ENCODE measurements around the gene PPARA.
"Not testable (repeated sequence)": the region's sequence is repeated elsewhere in the genome, so short reads cannot be mapped to it uniquely, and the experiment has no call there.

The PPARA gene

DNA sequence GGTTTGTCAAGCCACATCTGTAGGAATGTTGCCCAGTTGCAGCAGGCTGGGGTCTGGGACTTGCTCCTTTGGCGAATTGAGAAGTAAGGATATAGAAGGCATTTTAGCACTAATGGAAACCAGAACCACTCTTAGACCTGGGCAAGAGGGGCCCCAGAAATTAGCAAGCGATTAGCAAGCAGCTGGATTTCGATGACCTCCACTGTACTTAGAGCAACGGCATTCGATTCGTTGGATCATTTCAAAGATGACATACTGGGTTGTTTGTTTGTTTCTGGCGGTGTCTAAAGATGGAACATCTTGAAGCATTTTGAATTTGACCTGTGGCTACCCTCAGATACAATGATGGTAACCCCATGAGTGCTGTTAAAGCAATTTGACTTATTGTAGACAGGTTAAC lies 100.9 kb downstream of the PPARA start:
- DNase-seq, result no peak

DNA sequence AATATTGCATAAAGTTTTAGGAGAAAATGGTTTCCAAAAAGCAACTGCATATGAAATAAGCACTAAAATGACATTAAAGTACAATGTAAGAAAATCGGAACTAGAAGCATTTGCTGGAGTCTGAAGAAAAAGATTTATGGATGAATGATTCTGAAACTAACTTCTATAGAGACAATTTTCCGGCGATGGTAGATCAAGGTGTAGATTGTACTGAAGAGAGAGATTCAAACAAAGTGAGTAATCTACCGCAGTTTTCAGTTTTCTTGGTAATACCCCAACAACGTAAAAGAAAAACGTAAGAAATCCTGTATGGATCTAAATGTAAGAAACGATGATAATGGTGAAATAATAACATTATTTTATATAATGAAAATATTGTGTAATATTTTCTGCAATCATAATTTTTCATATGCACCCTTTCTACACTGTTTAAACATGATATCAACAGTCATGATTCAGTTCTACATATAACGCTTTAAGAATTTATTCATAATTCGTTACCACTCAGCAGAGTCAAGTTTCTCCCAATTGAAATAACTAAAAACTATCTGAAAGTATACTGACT lies 101.6 kb downstream of the PPARA start:
- DNase-seq, result no peak

DNA sequence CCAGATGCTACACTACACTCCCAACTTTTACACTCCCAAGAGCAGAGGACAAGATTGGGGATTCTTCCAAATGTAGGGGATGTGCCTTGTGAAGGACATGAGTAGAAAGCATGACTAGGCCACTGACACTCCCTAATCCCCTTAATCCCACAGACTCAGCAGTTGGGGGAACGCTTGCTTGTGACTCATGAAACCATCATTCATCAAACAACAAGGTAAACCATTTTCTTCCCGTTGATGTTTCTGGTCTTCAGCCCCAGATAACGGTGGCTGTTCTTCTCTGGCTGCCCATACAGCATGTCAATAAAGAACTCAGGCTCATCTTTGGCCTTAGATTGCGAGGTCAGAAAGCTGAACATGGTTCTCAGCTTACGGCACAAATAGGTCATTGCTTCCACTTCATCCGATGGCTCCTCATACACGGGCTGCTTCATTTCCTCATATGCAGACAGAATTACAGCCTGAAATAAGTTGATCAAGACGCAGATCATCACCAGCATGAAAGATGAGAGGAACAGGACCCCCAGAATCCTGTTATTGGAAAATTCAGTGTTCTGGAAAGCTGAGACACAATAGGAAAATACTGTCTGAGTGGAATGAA lies 106.1 kb downstream of the PPARA start:
- no peak for DNase-seq

DNA sequence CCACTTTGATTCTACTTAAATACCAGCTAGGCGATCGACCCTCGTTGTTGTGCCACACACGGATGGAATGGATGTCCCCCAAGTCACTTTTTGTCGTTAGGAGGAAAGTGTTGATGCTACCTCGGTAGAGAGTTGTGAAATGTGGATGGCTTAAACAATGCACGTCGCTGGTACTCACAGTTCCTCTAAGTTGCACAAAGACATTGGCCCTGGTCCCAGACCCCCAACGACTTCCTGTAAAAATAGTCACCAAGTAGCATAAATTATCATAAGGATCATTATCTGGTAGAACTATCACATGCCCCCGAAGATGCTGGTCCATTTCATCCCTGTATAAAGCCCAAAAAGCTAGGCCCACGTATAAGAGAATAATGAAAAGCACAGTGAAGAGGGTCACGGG lies 109.0 kb downstream of the PPARA start:
- no peak for DNase-seq

DNA sequence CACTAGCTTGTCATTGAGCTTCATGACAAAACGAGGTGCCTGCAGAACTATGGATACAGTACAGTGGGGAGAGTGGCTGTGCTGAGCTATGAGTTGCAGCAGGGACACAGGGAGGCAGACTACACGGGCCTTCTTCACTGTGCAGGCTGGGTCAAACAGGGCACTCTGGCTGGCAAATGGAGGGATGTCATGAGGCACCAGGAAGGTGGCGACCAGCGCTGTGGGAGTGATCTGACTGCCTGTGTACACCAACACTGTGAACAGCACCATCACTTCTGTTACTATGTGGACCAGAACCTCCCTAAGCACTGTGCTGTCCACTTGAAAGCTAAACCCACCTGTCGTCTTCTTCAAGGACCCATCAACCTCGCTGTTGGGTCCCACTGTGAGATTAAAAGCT lies 109.7 kb downstream of the PPARA start:
- DNase-seq, result no peak

DNA sequence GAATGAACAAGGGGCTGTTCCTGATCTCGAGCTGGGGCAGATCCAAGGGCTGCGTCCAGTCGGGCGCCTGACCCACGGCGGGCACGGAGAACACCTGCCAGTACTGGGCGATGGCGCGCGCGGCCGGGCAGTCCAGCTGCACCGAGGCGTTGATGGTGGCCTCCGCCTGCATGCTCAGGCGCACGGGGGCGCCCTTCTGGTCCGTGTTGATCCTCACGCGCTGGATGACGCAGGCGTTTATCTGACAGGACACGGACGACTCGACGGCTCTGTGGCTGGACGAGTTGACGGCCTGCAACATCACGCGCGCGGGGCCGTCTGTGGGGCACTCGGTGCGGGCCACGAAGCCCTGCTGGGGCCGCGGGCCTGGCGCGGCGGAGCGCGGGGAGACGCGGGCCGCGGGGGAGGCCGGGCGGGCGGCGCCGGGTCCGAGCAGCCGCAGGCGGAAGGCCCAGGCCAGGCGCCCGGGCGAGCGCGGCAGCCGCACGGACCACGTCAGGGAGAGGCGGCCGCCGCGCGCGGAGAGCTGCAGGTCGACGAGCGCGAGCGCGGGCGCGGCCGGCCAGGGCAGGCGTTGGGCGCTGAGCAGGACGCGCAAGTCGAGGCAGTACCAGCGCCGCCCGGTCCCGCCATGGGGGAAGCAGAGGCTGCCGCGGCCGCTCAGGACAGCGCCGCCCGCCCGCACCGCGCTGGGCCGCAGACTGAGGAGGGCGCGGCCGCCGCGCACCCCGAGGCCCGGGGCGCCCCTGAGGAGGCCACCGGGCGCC lies 112.3 kb downstream of the PPARA start:
- DNase-seq, result no peak

DNA sequence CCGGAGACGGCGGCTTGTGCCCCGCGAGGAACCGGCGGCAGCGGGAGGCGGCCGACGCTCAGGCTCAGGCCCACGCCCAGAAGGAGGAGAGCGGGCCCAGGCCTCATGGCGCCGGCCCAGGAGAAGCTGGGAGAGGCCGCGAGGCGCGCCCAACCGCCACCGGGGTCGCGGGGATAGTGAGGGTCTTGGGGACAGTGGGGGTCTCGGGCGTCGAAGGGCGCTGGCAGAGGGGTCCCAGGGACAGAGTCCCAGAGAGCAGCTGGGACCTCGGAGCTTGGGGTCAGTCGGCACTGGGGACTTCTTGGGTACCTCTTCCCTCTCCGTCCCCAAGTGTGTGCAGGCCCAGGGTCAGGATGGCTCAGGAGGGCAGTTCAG lies 112.9 kb downstream of the PPARA start, which contains the start of gene PKDREJ:
Gene PKDREJ (minus strand): TSS at position 128 of the 375 bp plus-strand sequence. CDS start 21 bp downstream, at position 107.
- no peak for DNase-seq

DNA sequence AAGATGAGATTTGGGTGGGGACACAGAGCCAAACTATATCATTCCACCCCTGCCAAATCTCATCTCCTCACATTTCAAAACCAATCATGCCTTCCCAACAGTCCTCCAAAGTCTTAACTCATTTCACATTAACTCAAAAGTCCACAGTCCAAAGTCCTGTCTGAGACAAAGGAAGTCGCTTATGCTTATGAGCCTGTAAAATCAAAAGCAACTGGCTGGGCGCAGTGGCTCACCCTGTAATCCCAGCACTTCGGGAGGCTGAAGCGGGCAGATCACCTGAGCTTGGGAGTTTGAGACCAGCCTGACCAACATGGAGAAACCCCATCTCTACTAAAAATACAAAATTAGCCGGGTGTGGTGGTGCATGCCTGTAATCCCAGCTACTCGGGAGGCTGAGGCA lies 114.2 kb downstream of the PPARA start:
- DNase-seq, result not testable (repeated sequence)

DNA sequence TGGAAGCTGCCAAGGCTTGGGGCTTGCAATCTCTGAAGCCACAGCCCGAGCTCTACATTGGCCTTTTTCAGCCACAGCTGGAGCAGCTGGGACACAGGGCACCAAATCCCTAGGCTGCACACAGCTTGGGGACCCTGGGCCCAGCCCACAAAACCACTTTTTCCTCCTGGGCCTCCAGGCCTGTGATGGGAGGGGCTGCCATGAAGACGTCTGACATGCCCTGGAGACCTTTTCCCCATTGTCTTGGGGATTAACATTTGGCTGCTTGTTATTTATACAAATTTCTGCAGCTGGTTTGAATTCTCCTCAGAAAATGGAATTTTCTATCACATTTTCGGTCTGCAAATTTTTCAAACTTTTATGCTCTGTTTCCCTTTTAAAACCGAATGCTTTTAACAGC lies 115.3 kb downstream of the PPARA start:
- not testable (repeated sequence) for DNase-seq

DNA sequence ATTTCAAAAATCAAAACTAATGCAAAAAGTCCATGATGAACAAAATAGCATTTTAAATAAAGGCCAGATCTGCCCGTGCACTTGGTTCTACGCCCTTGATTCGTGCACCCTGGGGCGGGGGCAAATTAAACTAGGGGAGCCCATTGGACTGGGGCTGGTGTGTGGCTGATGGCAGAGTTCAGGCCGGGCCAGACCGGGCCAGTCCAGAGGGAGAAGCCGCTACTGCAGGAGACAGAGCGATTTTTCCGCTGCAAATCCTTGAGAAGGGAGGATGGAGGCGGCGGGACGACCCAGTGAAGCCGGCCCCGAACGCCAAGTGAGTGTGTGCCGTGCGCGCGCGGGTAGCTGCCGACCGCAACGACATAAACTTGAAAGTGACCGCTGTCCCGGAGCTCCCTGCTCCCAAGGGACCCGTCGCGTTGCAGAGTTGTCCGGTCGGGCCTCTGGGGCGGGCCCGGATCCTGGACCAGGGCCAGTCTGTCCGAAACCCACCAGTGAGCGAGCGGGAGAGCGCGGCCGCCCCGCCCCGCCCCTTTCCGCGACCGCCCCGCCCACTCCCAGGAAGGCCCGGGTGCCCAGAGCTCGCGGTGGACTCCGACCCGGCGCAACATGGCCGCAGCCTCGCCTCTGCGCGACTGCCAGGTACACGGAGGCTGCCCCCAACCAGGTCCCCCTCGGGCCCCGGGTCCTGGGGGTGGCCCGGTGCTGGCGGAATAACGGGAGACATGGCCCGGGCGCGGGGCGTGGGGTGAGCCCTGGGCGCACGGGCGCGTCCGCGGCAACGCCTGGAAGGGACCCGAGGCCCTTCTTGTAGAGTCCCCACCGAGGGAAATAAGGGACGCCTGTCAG lies 117.3 kb downstream of the PPARA start, which contains the start of gene TTC38:
Gene TTC38 (plus strand): TSS at position 578 of the 849 bp plus-strand sequence. CDS start 32 bp downstream, at position 610.
- DNase-seq, result peak in 2 of 4 experiments; percentile 22 to 30

DNA sequence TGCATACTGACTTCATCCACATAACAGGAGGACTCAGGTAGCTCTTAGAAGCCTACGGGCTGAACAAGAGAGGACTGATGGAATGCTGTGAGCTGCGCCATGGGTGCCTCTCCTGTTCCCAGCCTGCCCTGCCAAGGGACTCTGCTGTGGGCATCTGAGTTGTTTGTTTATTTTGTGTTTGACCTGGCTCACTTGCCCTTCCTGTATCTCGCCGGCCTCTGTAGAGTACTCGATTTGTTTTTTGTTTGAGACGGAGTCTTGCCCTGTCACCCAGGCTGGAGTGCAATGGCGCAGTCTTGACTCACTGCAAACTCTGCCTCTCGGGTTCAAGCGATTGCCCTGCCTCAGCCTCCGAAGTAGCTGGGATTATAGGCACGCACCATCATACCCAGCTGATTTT lies 119.2 kb downstream of the PPARA start:
- DNase-seq, result no peak

DNA sequence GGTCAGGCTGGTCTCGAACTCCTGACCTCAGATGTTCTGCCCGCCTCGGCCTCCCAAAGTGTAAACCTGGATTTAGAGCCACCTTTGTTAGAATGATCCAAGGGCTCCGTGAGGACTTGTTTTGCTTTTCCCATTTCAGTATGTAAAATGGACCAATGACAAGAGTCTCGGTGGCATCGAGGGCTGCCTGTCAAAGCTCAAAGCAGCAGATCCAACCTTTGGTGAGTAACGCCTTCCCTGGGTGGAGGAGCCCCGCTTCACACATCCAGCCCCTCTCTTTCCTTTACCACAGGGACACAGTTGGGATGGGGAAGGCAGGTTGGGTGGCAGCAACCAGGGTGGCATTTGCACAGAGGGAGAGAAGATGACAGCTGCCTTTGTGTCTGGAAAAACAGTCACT lies 121.9 kb downstream of the PPARA start:
- DNase-seq, result no peak

DNA sequence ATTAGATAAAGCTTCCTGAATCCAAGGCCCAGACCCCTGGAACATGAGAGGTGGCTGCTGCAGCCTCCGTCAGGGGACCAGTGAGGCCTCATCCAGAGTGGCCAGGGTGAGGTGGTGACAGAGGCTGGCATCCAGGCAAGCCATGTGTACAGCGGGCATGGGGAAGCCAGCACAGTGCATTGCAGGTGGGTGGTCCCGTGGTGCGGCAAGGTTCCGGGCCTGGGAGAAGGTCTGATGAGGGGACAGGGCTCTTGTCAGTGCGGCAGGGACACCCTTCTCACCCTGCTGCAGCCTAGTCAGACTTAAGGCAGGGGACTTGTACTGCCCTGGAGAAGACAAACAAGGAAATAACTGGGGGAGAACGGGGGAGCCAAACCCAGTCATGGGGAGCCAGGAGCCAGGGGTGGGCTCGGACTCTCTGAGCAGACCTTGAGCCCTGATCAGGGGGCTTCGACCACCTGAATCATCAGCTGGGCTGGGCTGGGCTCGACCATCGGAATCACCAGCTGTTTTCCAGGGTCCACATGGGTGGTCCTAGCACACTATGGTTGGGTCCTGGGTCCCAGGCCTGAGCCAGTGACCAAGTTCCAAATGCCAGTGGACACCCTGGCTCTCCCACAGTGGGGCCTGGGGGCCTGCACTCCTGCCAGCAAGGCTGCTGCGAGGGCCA lies 122.6 kb downstream of the PPARA start:
- DNase-seq, result no peak

DNA sequence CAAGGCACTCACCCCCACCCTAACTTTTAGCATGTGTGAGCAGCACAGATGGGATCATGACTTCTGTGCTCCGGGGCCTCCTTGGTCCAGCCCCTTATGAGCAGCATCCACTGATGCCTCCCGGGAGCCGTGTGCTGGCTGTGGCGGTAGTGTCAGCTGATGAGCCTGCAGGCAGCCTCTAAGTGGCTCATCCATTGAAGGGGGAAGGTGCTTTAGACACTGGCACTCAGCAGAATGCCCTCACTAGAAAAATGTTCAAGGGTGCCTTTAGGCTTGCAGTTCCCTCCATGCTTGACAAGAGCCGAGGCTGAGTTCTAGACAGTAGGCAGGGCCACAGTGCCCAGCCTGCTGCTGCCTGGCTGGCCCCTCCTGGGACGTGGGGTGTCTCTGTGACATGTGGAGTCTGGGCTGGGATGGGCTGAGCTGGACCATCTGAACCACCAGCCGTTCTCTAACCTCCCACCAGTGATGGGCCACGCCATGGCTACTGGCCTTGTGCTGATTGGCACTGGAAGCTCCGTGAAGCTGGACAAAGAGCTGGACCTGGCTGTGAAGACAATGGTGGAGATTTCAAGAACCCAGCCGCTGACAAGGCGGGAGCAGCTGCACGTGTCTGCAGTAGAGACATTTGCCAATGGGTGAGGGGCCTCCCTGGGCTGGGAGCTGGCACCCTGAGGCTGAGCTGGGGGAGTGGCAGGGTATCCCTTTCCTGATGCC lies 123.3 kb downstream of the PPARA start:
- no peak for DNase-seq

DNA sequence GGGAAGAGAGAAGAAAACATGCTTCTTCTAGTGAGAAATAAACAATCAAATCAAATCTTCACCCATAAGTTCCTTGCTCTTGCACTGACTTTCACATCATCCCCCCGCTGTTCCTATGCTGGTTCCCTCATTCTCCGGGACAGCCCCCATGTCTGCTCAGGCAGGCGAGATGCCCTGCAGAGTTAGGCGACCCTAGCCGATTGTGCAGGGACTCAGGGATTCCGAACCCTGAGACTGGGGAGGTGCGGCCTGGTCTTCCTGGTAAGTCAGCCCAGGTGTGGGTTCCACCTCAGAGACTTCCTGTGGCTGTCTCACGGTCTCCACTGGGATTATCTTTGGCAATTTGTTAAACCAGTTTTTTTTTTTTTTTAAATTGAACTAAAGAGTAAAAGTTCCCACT lies 124.1 kb downstream of the PPARA start:
- DNase-seq, result no peak

DNA sequence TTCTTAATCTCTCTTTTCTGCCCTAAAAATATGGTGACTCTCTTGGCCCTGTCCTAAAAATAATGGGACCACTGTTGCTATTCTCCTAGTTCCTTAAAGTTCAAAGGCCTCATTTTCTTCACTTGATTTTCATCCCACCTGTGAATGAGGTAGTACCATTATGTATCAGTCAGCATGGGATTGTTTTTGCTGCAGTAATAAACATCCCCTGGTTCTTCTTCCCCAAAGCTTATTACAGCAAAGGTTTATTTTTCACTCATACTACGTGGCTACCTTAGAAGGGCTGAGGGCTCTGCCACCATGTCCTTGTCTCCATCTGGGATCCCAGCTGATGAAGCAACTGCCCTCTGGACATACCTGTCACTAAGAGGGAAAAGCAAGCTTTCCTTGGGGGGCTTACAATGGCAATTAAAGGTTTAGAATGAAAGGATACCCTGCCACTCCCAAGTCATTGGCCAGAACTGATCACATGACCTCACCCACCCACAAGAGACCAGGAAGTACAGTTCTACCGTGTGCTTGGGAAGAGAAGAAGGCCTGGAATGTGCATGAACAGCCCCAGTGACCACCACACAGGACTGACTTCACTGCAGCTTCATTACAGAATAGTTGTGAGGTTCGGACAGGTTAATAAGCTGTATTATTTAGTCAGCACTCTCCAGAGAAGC lies 125.3 kb downstream of the PPARA start:
- no peak for DNase-seq

DNA sequence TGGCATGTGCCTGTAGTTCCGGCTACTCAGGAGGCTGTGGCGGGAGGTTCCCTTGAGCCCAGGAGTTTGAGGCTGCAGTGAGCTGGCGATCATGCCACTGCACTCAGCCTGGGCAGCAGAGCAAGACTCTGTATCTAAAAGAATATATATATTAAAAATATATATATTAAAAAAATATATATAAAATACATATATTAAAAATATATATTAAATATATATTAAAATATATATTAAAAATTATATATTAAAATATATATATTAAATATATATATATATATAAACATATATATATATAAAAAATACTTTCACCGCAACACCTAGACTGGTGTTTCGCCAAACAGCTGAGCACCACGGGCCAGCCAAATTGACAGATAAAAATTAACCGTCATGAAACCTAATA lies 126.2 kb downstream of the PPARA start:
- DNase-seq, result no peak

DNA sequence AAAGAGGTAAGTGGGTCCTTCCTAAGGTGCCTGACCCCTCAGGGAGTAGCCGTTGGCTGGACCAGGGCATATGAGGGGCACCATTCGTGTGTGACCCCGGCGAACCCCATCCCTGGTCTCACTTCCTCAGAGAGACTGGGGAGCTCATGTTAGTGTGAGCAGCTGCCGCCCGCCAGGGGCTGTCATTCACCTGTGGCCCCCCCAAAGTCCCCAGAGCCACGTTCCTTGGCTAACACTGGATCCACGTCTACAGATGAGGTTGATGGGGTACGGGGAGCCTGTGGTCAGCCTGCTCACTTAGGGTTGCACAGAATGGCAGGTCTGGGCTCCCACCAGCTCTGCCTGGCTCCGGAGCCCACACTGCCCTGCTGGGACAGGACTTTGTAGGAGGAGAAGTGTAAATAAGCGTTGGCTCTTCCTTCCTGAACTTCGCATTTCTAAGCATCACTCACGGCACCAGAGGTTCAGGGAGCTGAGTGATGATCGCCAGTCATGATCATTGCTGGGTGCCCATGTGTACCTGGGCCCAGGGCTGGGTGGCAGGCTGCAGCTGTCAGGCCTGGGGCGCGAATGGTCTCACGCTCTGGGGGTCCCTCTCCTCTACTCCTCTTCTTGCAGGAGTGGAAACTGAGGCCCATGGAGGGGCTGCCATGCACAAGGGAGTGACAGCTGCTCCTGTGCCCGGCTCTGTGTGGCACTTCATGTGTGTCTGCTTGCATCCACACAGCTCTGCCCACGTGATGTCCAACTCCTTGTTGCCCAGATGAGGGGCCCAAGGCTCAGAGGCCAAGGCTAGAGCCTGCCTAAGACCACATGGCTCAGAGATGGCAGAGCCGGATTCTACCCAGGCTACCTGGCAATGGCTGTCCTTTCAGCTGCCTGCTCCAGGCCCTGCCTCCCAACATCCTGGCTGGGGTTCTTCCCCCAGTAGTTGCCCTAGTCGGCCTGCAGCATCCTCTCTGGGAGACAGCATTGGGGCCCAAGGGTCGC lies 128.6 kb downstream of the PPARA start:
- no peak for DNase-seq

DNA sequence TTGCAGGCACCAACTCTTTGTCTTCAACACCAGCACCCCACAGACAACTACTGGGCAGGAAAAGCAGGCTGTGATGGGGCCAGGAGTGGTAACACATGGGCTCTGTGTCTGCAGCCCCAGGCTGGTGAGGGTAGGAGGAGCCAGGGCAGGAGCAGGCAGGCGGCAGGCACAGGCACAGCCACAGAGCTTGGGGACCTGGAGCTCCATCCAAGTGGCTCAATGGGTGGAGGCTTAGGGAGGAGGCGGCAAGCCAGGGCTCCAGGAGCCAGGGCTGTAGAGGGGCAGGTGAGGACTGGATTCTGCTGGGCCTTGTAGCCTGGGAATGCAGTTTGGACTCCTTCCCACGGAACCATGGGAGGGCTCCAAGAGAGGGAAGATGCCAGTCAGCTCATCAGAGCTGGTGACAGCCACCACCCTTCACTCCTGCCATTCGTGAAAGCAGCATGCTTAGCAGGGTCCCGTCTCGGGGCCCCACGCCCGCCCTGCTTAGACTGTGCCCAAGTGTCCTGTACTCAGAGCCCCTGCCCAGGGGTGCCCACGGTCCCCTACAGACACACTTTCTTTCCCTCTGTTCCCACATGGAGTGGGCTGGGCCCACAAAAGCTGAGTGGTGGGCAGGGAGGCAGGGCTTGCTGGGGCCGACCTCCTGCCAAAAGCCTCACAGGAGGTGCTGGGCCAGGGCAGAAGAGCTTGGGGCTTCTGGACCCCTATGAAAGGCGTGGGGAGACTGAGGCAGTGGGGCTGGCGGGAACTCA lies 129.9 kb downstream of the PPARA start:
- no peak for DNase-seq
